B cell (primary cell): ENCODE measurements around the gene NSUN6.
"Not testable (repeated sequence)": the region's sequence is repeated elsewhere in the genome, so short reads cannot be mapped to it uniquely, and the experiment has no call there.

ENCODE experiments used
- CTCF ChIP-seq: fragments of 200-600 bp; IDR thresholded peaks from one replicate; pipeline ENCODE4 v1.8.0; 2022; ENCODE audit warnings: antibody characterized with exemption, mild to moderate bottlenecking
- EZH2 ChIP-seq: IDR thresholded peaks from 2 replicates; pipeline ENCODE4 v1.6.1; 2012; ENCODE audit warnings: borderline replicate concordance, low read depth, mild to moderate bottlenecking, moderate library complexity, low read length; ENCODE audit not compliant: insufficient read depth, poor library complexity, severe bottlenecking

- TF ChIP-seq CTCF, EZH2: not testable (repeated sequence)
Observed at GRCh38 chr10:18639719-18640118, 11.7 kb downstream of the NSUN6 start.
